ENCODE data around the gene MRPL32.
A peak's percentile ranks its signal among the peaks of the same experiment; 100 is the strongest.

MRPL32 gene

GRCh38 chr7:42886893-42887505 lies 45.2 kb upstream of the MRPL32 start:
- no peaks in the 10 kb centered on the region for H3K4me1 ChIP-seq (ENCODE audit: insufficient read depth, low read length)
- H3K4me2 ChIP-seq (ENCODE audit: insufficient read depth, low read length) = no peak overlapping the region
- DNase-seq (no peak), ATAC-seq (ENCODE audit: insufficient read depth, low read depth) (no peak)
- no peak overlapping the region for H2AFZ ChIP-seq (ENCODE audit: low read depth, low read length)
- no peaks in the 10 kb centered on the region for H3K79me2 ChIP-seq (ENCODE audit: insufficient read depth, low read length)
- peaks cover 3% of the 10 kb centered on the region for H3K27me3 ChIP-seq (ENCODE audit: insufficient read depth, low read length, poor library complexity)
- no peak overlapping the region for H3K9ac ChIP-seq (ENCODE audit: low read depth, low read length)
- no peaks in the 10 kb centered on the region for H3K36me3 ChIP-seq (ENCODE audit: insufficient read depth, low read length)
- H4K20me1 ChIP-seq (ENCODE audit: insufficient read depth, low read length) = no peaks in the 10 kb centered on the region
- TF ChIP-seq EZH2 (IDR thresholded peaks at IDR 0.05; ENCODE audit: borderline replicate concordance, low read depth, low read length, severe bottlenecking) (no peak), CTCF (IDR thresholded peaks at IDR 0.05; ENCODE audit: borderline replicate concordance, extremely low read depth, low read length, poor library complexity, severe bottlenecking) (no peak)
- H3K27ac ChIP-seq (ENCODE audit: low read length) = no peak overlapping the region
- no peaks in the 10 kb centered on the region for H3K9me3 ChIP-seq (ENCODE audit: insufficient read depth, low read length, severe bottlenecking)
- no peak overlapping the region for H3K4me3 ChIP-seq (ENCODE audit: low read depth in 1 of 2, low read length in 2 of 2)

GRCh38 chr7:42893346-42894240 lies 38.6 kb upstream of the MRPL32 start:
- TF ChIP-seq EZH2 (IDR thresholded peaks at IDR 0.05; ENCODE audit: borderline replicate concordance, low read depth, low read length, severe bottlenecking) (no peak), CTCF (IDR thresholded peaks at IDR 0.05; ENCODE audit: borderline replicate concordance, extremely low read depth, low read length, poor library complexity, severe bottlenecking) (no peak)
- no peaks in the 10 kb centered on the region for H3K79me2 ChIP-seq (ENCODE audit: insufficient read depth, low read length)
- H3K9me3 ChIP-seq (ENCODE audit: insufficient read depth, low read length, severe bottlenecking) = no peaks in the 10 kb centered on the region
- H3K27me3 ChIP-seq (ENCODE audit: insufficient read depth, low read length, poor library complexity) = peaks cover 3% of the 10 kb centered on the region
- H3K4me1 ChIP-seq (ENCODE audit: insufficient read depth, low read length) = no peaks in the 10 kb centered on the region
- no peaks in the 10 kb centered on the region for H4K20me1 ChIP-seq (ENCODE audit: insufficient read depth, low read length)
- H3K36me3 ChIP-seq (ENCODE audit: insufficient read depth, low read length) = no peaks in the 10 kb centered on the region
- no peak overlapping the region for H3K27ac ChIP-seq (ENCODE audit: low read length)
- H3K9ac ChIP-seq (ENCODE audit: low read depth, low read length) = no peak overlapping the region
- H3K4me2 ChIP-seq (ENCODE audit: insufficient read depth, low read length) = no peak overlapping the region
- no peak overlapping the region for H3K4me3 ChIP-seq (ENCODE audit: low read depth in 1 of 2, low read length in 2 of 2)
- DNase-seq = peak; percentile 24
- ATAC-seq (ENCODE audit: insufficient read depth, low read depth) = peak; percentile 31; the same call in 1 of the 3 replicates
- H2AFZ ChIP-seq (ENCODE audit: low read depth, low read length) = no peak overlapping the region

- Histone ChIP-seq H4K20me1 (ENCODE audit: insufficient read depth, low read length) (no peaks in the 10 kb centered on the region), H3K9me3 (ENCODE audit: insufficient read depth, low read length, severe bottlenecking) (no peaks in the 10 kb centered on the region), H3K4me3 (ENCODE audit: low read depth in 1 of 2, low read length in 2 of 2) (no peak overlapping the region), H3K9ac (ENCODE audit: low read depth, low read length) (no peak overlapping the region), H3K79me2 (ENCODE audit: insufficient read depth, low read length) (no peaks in the 10 kb centered on the region), H3K4me2 (ENCODE audit: insufficient read depth, low read length) (no peak overlapping the region), H3K36me3 (ENCODE audit: insufficient read depth, low read length) (no peaks in the 10 kb centered on the region), H3K4me1 (ENCODE audit: insufficient read depth, low read length) (no peaks in the 10 kb centered on the region), H2AFZ (ENCODE audit: low read depth, low read length) (no peak overlapping the region), H3K27me3 (ENCODE audit: insufficient read depth, low read length, poor library complexity) (no peaks in the 10 kb centered on the region), H3K27ac (ENCODE audit: low read length) (no peak overlapping the region)
- TF ChIP-seq EZH2 (IDR thresholded peaks at IDR 0.05; ENCODE audit: borderline replicate concordance, low read depth, low read length, severe bottlenecking) (no peak), CTCF (IDR thresholded peaks at IDR 0.05; ENCODE audit: borderline replicate concordance, extremely low read depth, low read length, poor library complexity, severe bottlenecking) (no peak)
- DNase-seq = no peak
- no peak for ATAC-seq (ENCODE audit: insufficient read depth, low read depth)
Observed at GRCh38 chr7:42900842-42901241, 31.3 kb upstream of the MRPL32 start.
